GM21423 (cell line): ENCODE measurements around the gene STK17B.

Experiments
- ATAC-seq: cut with Tn5 transposase; IDR thresholded peaks from one replicate; pipeline ENCODE4 v1.9.1; 2021; ENCODE audit warnings: mild to moderate bottlenecking, moderate library complexity; ENCODE audit not compliant: unreplicated experiment

STK17B gene

GRCh38 chr2:196184921-196185320, 13.5 kb upstream of the STK17B start:
- ATAC-seq: no peak

- ATAC-seq: no peak
These were observed 12.3 kb upstream of the STK17B start for GRCh38 chr2:196183528-196184231.

- peak; percentile 24 for ATAC-seq
These were observed 11.7 kb upstream of the STK17B start for GRCh38 chr2:196183172-196183473.

GRCh38 chr2:196182439-196183171, 11.2 kb upstream of the STK17B start:
- ATAC-seq: peak; percentile 90

- no peak for ATAC-seq
These were observed 10.1 kb upstream of the STK17B start for GRCh38 chr2:196181484-196181883.

GRCh38 chr2:196177124-196177523, 5.7 kb upstream of the STK17B start:
- ATAC-seq: no peak

- peak; percentile 57 for ATAC-seq
These were observed 4.9 kb upstream of the STK17B start for GRCh38 chr2:196176142-196176738.

- no peak for ATAC-seq
These were observed 3.0 kb upstream of the STK17B start for GRCh38 chr2:196174404-196174803.

GRCh38 chr2:196173505-196173904, 2.1 kb upstream of the STK17B start:
- ATAC-seq: no peak

- no peak for ATAC-seq
These were observed 1.6 kb upstream of the STK17B start for GRCh38 chr2:196172951-196173350.

- ATAC-seq: no peak
These were observed 568 bp upstream of the STK17B start for GRCh38 chr2:196171946-196172345.

- ATAC-seq: peak; percentile 2
These were observed 651 bp downstream of the STK17B start for GRCh38 chr2:196170606-196171247.

- ATAC-seq: peak; percentile 19
These were observed 1.2 kb downstream of the STK17B start for GRCh38 chr2:196170213-196170605.

- no peak for ATAC-seq
These were observed 1.9 kb downstream of the STK17B start for GRCh38 chr2:196169516-196169915.

GRCh38 chr2:196168181-196168580, 3.2 kb downstream of the STK17B start:
- ATAC-seq: no peak

GRCh38 chr2:196167666-196168065, 3.7 kb downstream of the STK17B start:
- no peak for ATAC-seq

GRCh38 chr2:196166876-196167275, 4.5 kb downstream of the STK17B start:
- ATAC-seq: no peak

GRCh38 chr2:196165016-196165415, 6.4 kb downstream of the STK17B start:
- ATAC-seq: no peak

- no peak for ATAC-seq
These were observed 8.1 kb downstream of the STK17B start for GRCh38 chr2:196163285-196163684.

- ATAC-seq: peak; percentile 19
These were observed 8.7 kb downstream of the STK17B start for GRCh38 chr2:196162586-196163175.

- no peak for ATAC-seq
These were observed 10.4 kb downstream of the STK17B start for GRCh38 chr2:196160946-196161345.
